Hepatocyte (in vitro differentiated cells): ENCODE data around the gene NXPH2.

Experiments used
- EZH2 ChIP-seq: fragments of 200-600 bp; sonication (generic); IDR thresholded peaks from 2 replicates; pipeline ENCODE4 v1.6.1; 2016; ENCODE audit warnings: antibody characterized with exemption, mild to moderate bottlenecking, borderline replicate concordance
- EZH2phosphoT487 ChIP-seq: fragments of 200-600 bp; sonication (generic); IDR thresholded peaks from one replicate; pipeline ENCODE4 v1.6.1; 2018; ENCODE audit warnings: antibody characterized with exemption, mild to moderate bottlenecking, low read depth, moderate library complexity; ENCODE audit not compliant: unreplicated experiment, severe bottlenecking
- TF ChIP-seq, protein P1 (sequence below): fragments of 200-600 bp; sonication (generic); IDR thresholded peaks from 2 replicates; pipeline ENCODE4 v1.5.1; 2016; ENCODE audit warnings: antibody characterized with exemption, mild to moderate bottlenecking; ENCODE audit not compliant: poor library complexity

DNA sequence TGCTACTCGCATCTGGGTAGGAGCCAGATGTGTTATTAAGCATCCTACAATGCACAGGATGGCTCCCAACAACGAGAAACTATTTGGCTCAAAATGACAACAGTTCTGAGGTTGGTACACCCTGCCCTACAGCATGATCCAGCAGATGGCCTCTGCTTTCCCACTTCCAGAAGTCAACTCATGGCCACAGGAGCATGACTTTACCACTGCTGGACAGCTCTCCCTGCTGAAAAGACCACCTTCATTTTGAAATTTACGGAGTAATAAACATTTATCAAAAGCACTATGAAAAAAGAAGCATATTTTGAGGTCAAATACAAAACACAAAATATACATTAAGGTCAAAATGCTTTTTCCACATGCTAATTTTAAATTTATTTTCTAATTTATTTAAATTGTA, 13.7 kb downstream of the NXPH2 start:
- no peak for TF ChIP-seq EZH2
- TF ChIP-seq, protein P1, sequence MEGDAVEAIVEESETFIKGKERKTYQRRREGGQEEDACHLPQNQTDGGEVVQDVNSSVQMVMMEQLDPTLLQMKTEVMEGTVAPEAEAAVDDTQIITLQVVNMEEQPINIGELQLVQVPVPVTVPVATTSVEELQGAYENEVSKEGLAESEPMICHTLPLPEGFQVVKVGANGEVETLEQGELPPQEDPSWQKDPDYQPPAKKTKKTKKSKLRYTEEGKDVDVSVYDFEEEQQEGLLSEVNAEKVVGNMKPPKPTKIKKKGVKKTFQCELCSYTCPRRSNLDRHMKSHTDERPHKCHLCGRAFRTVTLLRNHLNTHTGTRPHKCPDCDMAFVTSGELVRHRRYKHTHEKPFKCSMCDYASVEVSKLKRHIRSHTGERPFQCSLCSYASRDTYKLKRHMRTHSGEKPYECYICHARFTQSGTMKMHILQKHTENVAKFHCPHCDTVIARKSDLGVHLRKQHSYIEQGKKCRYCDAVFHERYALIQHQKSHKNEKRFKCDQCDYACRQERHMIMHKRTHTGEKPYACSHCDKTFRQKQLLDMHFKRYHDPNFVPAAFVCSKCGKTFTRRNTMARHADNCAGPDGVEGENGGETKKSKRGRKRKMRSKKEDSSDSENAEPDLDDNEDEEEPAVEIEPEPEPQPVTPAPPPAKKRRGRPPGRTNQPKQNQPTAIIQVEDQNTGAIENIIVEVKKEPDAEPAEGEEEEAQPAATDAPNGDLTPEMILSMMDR = no peak
- TF ChIP-seq EZH2phosphoT487 = no peak
